Measurements from ENCODE around the gene PTBP2.

PTBP2 gene

GRCh38 chr1:96845464-96845863 lies 123.9 kb downstream of the PTBP2 start:
- no peaks in the 10 kb centered on the region for H3K9me3 ChIP-seq (ENCODE audit: severe bottlenecking)
- DNase-seq, result peak; percentile 51

GRCh38 chr1:96861836-96862235 lies 140.3 kb downstream of the PTBP2 start:
- no peak overlapping the region for H3K27ac ChIP-seq
- H3K4me3 ChIP-seq (ENCODE audit: low read depth, low read length), result no peak overlapping the region
- no peak for TF ChIP-seq CTCF (IDR thresholded peaks at IDR 0.05; ENCODE audit: low read depth, low read length)
- no peak for DNase-seq
- no peaks in the 10 kb centered on the region for H3K36me3 ChIP-seq
- no peaks in the 10 kb centered on the region for H3K27me3 ChIP-seq (ENCODE audit: insufficient read depth, low read depth, severe bottlenecking)
- H3K9me3 ChIP-seq (ENCODE audit: severe bottlenecking), result no peaks in the 10 kb centered on the region

More at GRCh38 chr1:96845464-96845863, 123.9 kb downstream of the PTBP2 start:
- Histone ChIP-seq H3K27me3 (ENCODE audit: insufficient read depth, low read depth, severe bottlenecking) (no peaks in the 10 kb centered on the region), H3K36me3 (no peaks in the 10 kb centered on the region), H3K4me3 (ENCODE audit: low read depth, low read length) (no peak overlapping the region), H3K27ac (no peak overlapping the region)
- TF ChIP-seq CTCF (IDR thresholded peaks at IDR 0.05; ENCODE audit: low read depth, low read length), result peak; percentile 91

GRCh38 chr1:96863449-96863848 lies 141.9 kb downstream of the PTBP2 start:
- no peak for DNase-seq
- no peak for TF ChIP-seq CTCF (IDR thresholded peaks at IDR 0.05; ENCODE audit: low read depth, low read length)
- no peaks in the 10 kb centered on the region for H3K36me3 ChIP-seq
- H3K27me3 ChIP-seq (ENCODE audit: insufficient read depth, low read depth, severe bottlenecking), result no peaks in the 10 kb centered on the region
- H3K4me3 ChIP-seq (ENCODE audit: low read depth, low read length), result no peak overlapping the region
- H3K9me3 ChIP-seq (ENCODE audit: severe bottlenecking), result no peaks in the 10 kb centered on the region
- H3K27ac ChIP-seq, result no peak overlapping the region
